ENCODE measurements around the gene ABHD16A. TPM values are rescaled to one million over a fixed set of nuclear protein-coding genes. Genes with fewer than 3 reads are reported as not detected.
A peak's percentile ranks its signal among the peaks of the same experiment; 100 is the strongest.

ABHD16A gene
- total RNA-seq, 1 donor = 23.5 TPM

DNA sequence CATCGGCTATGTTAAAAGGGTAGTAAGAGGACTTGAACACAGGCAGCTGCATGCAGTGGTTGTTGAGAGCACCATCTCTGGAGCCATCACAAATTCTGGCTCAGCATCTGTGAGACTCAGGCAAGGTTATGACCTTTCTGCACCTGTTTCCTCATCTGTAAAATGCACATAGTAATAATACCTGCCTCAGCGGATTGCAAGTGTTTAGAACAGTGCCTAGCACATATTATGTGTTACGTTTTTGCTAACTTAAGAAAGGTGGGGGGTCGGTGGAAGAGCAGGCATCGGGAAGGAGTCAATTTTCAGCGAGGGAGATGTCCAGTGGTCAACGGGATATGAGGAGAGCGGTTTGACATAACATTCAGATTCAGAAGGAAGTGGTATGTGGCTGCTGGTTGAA lies 25.2 kb downstream of the ABHD16A start:
- H3K4me3 ChIP-seq (ENCODE audit: low read depth, low read length) = no peak overlapping the region
- no peak for DNase-seq (ENCODE audit: low read depth)
- TF ChIP-seq, protein P1, sequence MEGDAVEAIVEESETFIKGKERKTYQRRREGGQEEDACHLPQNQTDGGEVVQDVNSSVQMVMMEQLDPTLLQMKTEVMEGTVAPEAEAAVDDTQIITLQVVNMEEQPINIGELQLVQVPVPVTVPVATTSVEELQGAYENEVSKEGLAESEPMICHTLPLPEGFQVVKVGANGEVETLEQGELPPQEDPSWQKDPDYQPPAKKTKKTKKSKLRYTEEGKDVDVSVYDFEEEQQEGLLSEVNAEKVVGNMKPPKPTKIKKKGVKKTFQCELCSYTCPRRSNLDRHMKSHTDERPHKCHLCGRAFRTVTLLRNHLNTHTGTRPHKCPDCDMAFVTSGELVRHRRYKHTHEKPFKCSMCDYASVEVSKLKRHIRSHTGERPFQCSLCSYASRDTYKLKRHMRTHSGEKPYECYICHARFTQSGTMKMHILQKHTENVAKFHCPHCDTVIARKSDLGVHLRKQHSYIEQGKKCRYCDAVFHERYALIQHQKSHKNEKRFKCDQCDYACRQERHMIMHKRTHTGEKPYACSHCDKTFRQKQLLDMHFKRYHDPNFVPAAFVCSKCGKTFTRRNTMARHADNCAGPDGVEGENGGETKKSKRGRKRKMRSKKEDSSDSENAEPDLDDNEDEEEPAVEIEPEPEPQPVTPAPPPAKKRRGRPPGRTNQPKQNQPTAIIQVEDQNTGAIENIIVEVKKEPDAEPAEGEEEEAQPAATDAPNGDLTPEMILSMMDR (IDR thresholded peaks at IDR 0.05; ENCODE audit: insufficient read depth, low read length) = no peak

DNA sequence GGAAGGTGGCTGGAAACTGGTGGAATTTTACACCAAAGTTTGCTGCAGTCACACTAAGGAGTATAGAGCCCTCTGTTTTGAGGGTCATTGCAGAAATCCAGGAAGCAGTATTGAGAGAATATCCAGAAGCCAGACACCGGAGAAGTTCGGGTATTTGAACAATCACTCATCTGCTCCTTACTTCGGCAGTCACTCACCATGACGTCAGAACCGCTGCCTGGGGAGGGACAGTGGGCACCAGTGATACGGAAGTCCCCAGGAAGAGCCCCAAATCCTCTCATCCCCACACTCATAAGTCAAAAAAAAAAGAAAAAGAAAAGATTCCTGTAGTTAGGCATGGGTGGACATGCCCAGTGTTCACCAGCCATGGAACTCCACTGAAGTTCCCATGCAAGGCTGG lies 26.2 kb downstream of the ABHD16A start:
- DNase-seq (ENCODE audit: low read depth) = no peak
- TF ChIP-seq, protein P1 (IDR thresholded peaks at IDR 0.05; ENCODE audit: insufficient read depth, low read length) = no peak
- no peak overlapping the region for H3K4me3 ChIP-seq (ENCODE audit: low read depth, low read length)

GRCh38 chr6:31676322-31676903 lies 26.7 kb downstream of the ABHD16A start:
- DNase-seq (ENCODE audit: low read depth) = no peak
- TF ChIP-seq, protein P1 (IDR thresholded peaks at IDR 0.05; ENCODE audit: insufficient read depth, low read length) = no peak
- no peak overlapping the region for H3K4me3 ChIP-seq (ENCODE audit: low read depth, low read length)

- H3K4me3 ChIP-seq (ENCODE audit: low read depth, low read length) = no peak within 1 kb of the TSS
- no peak for DNase-seq (ENCODE audit: low read depth)
- TF ChIP-seq, protein P1 (IDR thresholded peaks at IDR 0.05; ENCODE audit: insufficient read depth, low read length) = no peak
Measured at GRCh38 chr6:31669676-31670075, 33.4 kb downstream of the ABHD16A start, which contains the start of gene LY6G5B. TSS of gene LY6G5B (plus strand) at chr6:31669976. CDS start at chr6:31670951, 975 bp downstream.

DNA sequence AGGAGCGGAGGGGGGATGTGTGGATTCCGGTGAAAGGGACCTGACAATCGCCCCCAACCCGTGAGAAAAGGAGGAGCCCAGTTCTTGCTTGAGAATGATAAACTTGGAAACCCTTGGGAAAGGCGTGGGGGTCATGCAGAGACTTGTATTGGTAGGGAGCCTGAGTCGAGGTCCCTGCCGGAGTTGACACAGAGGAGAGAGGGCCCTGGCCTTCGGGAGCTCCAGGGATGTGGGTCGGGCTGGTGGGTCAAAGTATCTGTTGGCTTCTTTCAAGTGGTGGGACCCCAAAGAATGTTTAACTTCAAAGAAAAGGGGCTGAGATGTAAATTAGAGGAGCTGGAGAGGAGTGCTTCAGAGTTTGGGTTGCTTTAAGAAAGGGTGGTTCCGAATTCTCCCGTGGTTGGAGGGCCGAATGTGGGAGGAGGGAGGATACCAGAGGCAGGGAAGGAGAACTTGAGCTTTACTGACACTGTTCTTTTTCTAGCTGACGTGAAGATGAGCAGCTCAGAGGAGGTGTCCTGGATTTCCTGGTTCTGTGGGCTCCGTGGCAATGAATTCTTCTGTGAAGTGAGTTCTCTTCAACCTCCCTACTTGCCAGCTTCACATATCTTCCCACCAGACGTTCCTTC lies 36.7 kb downstream of the ABHD16A start:
- TF ChIP-seq, protein P1 (IDR thresholded peaks at IDR 0.05; ENCODE audit: insufficient read depth, low read length) = no peak
- DNase-seq (ENCODE audit: low read depth) = no peak
- peak overlapping the region; percentile 94 for H3K4me3 ChIP-seq (ENCODE audit: low read depth, low read length)

DNA sequence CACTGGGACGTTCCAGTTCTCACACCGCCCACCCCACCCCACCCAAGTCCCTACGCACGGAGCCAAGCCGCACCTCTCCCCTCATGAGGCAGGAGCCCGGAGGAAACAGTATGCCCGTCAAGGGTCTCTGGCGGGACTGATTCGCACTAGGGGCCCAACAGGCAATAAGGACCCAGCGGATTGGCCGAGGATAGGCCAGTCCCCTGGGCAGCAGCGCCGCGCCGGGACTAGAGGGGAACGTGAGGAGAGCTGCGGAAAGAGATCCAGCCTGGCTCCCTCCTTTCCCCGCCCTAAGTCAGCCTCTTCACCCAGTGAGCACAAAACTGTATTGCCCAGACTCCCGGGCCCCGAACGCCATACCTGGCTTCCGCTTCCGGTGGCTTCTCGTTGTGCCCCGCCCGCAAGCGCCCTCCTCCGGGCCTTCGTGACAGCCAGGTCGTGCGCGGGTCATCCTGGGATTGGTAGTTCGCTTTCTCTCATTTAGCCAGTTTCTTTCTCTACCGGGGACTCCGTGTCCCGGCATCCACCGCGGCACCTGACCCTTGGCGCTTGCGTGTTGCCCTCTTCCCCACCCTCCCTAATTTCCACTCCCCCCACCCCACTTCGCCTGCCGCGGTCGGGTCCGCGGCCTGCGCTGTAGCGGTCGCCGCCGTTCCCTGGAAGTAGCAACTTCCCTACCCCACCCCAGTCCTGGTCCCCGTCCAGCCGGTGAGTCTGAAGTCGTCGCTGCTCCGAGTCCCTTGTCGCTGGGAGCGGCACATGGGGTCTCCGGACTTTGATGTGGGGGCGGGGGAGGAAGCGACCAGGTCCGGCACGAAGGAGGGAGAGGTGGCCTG lies 37.4 kb downstream of the ABHD16A start, which contains the start of gene CSNK2B:
Gene CSNK2B, plus strand, starts transcription at position 580 of the 836 bp plus-strand sequence. CDS start 752 bp downstream, outside the sequence.
- DNase-seq (ENCODE audit: low read depth) = peak; percentile 96
- peak within 1 kb of the TSS; percentile 94 for H3K4me3 ChIP-seq (ENCODE audit: low read depth, low read length)
- TF ChIP-seq, protein P1 (IDR thresholded peaks at IDR 0.05; ENCODE audit: insufficient read depth, low read length) = no peak

Data from fibroblast of the aortic adventitia (primary cell).